Stomach (tissue), 4 donors: Measurements from ENCODE around the gene ABCC1.

Experiments used
- POLR2A ChIP-seq, 4 donors: fragments of 450-650 bp; IDR thresholded peaks; one replicate each; pipeline ENCODE4 v1.6.1; 2016; ENCODE audit warnings: antibody characterized with exemption in 4 of 4, control low read depth in 2 of 4, mild to moderate bottlenecking in 1 of 4, moderate library complexity in 1 of 4
- TF ChIP-seq, protein P1 (sequence below), 7 experiments: fragments of 450-650 bp in 4 of 7; fragments of 200-600 bp in 3 of 7; sonication (generic) in 3 of 7; IDR thresholded peaks; one replicate each; pipeline ENCODE4 v1.5.1; 2016 to 2019; ENCODE audit warnings: antibody characterized with exemption in 7 of 7, control low read depth in 2 of 7, mild to moderate bottlenecking in 1 of 7

DNA sequence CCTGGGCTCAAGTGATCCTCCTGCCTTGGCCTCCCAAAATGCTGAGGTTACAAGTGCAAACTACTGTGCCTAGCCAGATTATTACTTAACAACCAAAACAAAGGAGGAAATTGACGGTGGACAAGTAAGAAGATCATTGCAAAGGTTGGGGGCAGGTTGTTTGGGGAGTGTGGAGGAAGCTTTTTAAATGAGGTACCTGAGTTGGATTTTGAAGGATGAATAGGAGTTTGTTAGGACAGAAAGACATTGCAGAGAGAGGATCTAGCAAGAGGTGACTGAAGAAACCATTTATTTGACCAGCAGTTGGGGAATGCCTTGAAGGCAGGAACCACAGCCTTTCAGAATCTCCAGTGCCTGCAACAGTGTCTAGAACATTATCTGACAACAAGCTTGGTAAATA, 51.3 kb downstream of the ABCC1 start:
- TF ChIP-seq POLR2A (IDR thresholded peaks at IDR 0.05), result no peak
- TF ChIP-seq, protein P1, sequence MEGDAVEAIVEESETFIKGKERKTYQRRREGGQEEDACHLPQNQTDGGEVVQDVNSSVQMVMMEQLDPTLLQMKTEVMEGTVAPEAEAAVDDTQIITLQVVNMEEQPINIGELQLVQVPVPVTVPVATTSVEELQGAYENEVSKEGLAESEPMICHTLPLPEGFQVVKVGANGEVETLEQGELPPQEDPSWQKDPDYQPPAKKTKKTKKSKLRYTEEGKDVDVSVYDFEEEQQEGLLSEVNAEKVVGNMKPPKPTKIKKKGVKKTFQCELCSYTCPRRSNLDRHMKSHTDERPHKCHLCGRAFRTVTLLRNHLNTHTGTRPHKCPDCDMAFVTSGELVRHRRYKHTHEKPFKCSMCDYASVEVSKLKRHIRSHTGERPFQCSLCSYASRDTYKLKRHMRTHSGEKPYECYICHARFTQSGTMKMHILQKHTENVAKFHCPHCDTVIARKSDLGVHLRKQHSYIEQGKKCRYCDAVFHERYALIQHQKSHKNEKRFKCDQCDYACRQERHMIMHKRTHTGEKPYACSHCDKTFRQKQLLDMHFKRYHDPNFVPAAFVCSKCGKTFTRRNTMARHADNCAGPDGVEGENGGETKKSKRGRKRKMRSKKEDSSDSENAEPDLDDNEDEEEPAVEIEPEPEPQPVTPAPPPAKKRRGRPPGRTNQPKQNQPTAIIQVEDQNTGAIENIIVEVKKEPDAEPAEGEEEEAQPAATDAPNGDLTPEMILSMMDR (IDR thresholded peaks at IDR 0.05), result no peak
